HepG2 (cell line): ENCODE results near the gene PPP2R5B. TPM values are rescaled to one million over a fixed set of nuclear protein-coding genes. Genes with fewer than 3 reads are reported as not detected.

Source experiments
- ATAC-seq: fragments of 200-7000 bp; cut with Tn5 transposase; 3 replicates; pipeline ENCODE4 v1.9.1; 2020; ENCODE audit warnings: mild to moderate bottlenecking, moderate library complexity
- BruUV-seq: library from RNA; stranded (reverse); fragments of 400-500 nt; replicated peaks from 2 replicates; lab custom pipeline; 2021; lab: Mats Ljungman, UMichigan
- CTCF ChIA-PET: fragments of 300-600 bp; formaldehyde crosslinking; extraction: SDS; loops from one replicate; lab custom pipeline; 2021; ENCODE audit warnings: low total read pairs, inconsistent platforms, low intra/inter-chr PET ratio; lab: Yijun Ruan, JAX
- POLR2A ChIA-PET: fragments of 350-600 bp; sonication (Branson Sonifier 250); formaldehyde crosslinking; loops from one replicate; lab custom pipeline; 2020; ENCODE audit warnings: antibody characterized with exemption, inconsistent platforms; lab: Yijun Ruan, JAX
- DNase-seq: peaks from one replicate; pipeline ENCODE4 v3.0.0-alpha.2; 2015; ENCODE audit warnings: low spot score
- FAIRE-seq: peaks from 3 replicates; lab custom pipeline; 2011; peaks lifted over from hg19 to GRCh38; lab: Jason Lieb, UNC
- H2AFZ ChIP-seq: one replicate; pipeline ENCODE4 v1.6.1; 2011; ENCODE audit warnings: low read length, inconsistent platforms
- H3K27ac ChIP-seq: fragments of 300-600 bp; 3 replicates; pipeline ENCODE4 v1.8.0; 2011; ENCODE audit warnings: mixed run types, mild to moderate bottlenecking, mixed read lengths, low read length, inconsistent platforms; ENCODE audit not compliant: insufficient read depth; ENCODE audit errors: extremely low read length
- H3K27me3 ChIP-seq, 2 experiments: fragments of 200-600 bp in 1 of 2; 2 replicates in 1 of 2; 3 replicates in 1 of 2; pipeline versions ENCODE4 v1.6.0 to v1.8.0; 2011; ENCODE audit warnings: low read length in 2 of 2, mild to moderate bottlenecking in 2 of 2, moderate library complexity in 2 of 2, inconsistent platforms in 1 of 2; ENCODE audit not compliant: insufficient read depth in 2 of 2, control insufficient read depth in 1 of 2
- H3K36me3 ChIP-seq, 2 experiments: fragments of 200-600 bp in 1 of 2; replicated peaks in 1 of 2; 2 replicates in 1 of 2; 3 replicates in 1 of 2; pipeline versions ENCODE4 v1.5.1 to v1.8.0; 2011; ENCODE audit warnings: low read length in 2 of 2, inconsistent platforms in 1 of 2; ENCODE audit not compliant: insufficient read depth in 2 of 2, control insufficient read depth in 1 of 2
- H3K4me1 ChIP-seq: 2 replicates; pipeline ENCODE4 v1.5.1; 2012; ENCODE audit warnings: low read length, inconsistent platforms; ENCODE audit not compliant: insufficient read depth
- H3K4me2 ChIP-seq: 2 replicates; pipeline ENCODE4 v1.6.0; 2011; ENCODE audit warnings: low read depth, low read length, inconsistent platforms
- H3K4me3 ChIP-seq, 3 experiments: fragments of 200-600 bp in 1 of 3; sonication (generic), shearing (Covaris generic) in 1 of 3; replicated peaks in 1 of 3; 2 replicates each; pipeline ENCODE4 v1.5.1; 2011 to 2016; ENCODE audit warnings: low read length in 3 of 3, inconsistent platforms in 2 of 3, low read depth in 2 of 3, mild to moderate bottlenecking in 2 of 3, control low read depth in 1 of 3, mixed read lengths in 1 of 3; ENCODE audit not compliant: insufficient read depth in 1 of 3
- H3K79me2 ChIP-seq: one replicate; pipeline ENCODE4 v1.6.1; 2011; ENCODE audit warnings: low read length, inconsistent platforms; ENCODE audit not compliant: insufficient read depth
- H3K9ac ChIP-seq: 2 replicates; pipeline ENCODE4 v1.6.0; 2011; ENCODE audit warnings: mild to moderate bottlenecking, low read depth, low read length, inconsistent platforms; ENCODE audit not compliant: insufficient read depth
- H3K9me3 ChIP-seq: 2 replicates; pipeline ENCODE4 v1.5.1; 2012; ENCODE audit warnings: mild to moderate bottlenecking, low read length
- H4K20me1 ChIP-seq: 2 replicates; pipeline ENCODE4 v1.6.0; 2011; ENCODE audit warnings: inconsistent platforms, mild to moderate bottlenecking, low read length, moderate library complexity; ENCODE audit not compliant: insufficient read depth
- ATF5 ChIP-seq: sonication (generic); formaldehyde crosslinking; IDR thresholded peaks from 2 replicates; pipeline ENCODE4 v1.4.0; 2020; ENCODE audit warnings: mild to moderate bottlenecking, low read depth, missing genetic modification reagents
- BCL3 ChIP-seq: sonication (generic); formaldehyde crosslinking; IDR thresholded peaks from 2 replicates; pipeline ENCODE4 v1.5.1; 2020; ENCODE audit warnings: mild to moderate bottlenecking, missing genetic modification reagents, moderate library complexity
- BHLHE40 ChIP-seq: IDR thresholded peaks from 2 replicates; pipeline ENCODE4 v1.6.1; 2011; ENCODE audit warnings: low read length, improper control_type of control experiment
- CBX1 ChIP-seq: IDR thresholded peaks from one replicate; pipeline ENCODE4 v1.6.1; 2016; ENCODE audit warnings: antibody characterized with exemption, low read depth
- IRF1 ChIP-seq: sonication (generic); formaldehyde crosslinking; IDR thresholded peaks from 2 replicates; pipeline ENCODE4 v1.4.0; 2020; ENCODE audit warnings: low read depth, mild to moderate bottlenecking, missing genetic modification reagents
- NFIC ChIP-seq: IDR thresholded peaks from 2 replicates; pipeline ENCODE4 v1.6.1; 2012; ENCODE audit warnings: mild to moderate bottlenecking, low read length, inconsistent platforms
- SNRNP70 ChIP-seq: fragments of 200-400 bp; formaldehyde crosslinking; IDR thresholded peaks from 2 replicates; pipeline ENCODE4 v1.6.1; 2017; ENCODE audit warnings: mild to moderate bottlenecking, low read depth, low read length, moderate library complexity
- ZNF629 ChIP-seq: sonication (generic); formaldehyde crosslinking; conservative IDR thresholded peaks from 2 replicates; pipeline ENCODE4 v1.5.0; 2020; ENCODE audit warnings: missing genetic modification reagents
- WGBS: methylation state at CpG from one replicate; pipeline ENCODE4 v1.1.6; 2017; ENCODE audit warnings: low lambda C conversion rate; 5-methylcytosine and 5-hydroxymethylcytosine counted together
- in situ Hi-C: cut with HindIII; loops from 2 replicates; pipeline ENCODE4 v1.10.0; 2017; ENCODE audit warnings: low pct_unique_long_range_greater_than_20kb; ENCODE audit not compliant: extremely low pct_ligation_motif_present
- intact Hi-C: fragments of 100-400 bp; cut with micrococcal nuclease; formaldehyde crosslinking; loops from one replicate; pipeline ENCODE4 v1.10.0; 2022; ENCODE audit not compliant: unreplicated experiment
- polyA plus RNA-seq, 8 experiments: library from polyadenylated mRNA; depleted of rRNA in 3 of 8; stranded (reverse) in 7 of 8; unstranded in 1 of 8; fragments of >200 nt; fragmentation: Illumina TruSeq in 4 of 8; extraction: Trizol in 4 of 8; gene quantifications; 2 replicates each; pipeline versions ENCODE4 v1.2.1 to v1.2.3, GENCODE V29; 2011 to 2016; ENCODE audit warnings: low read depth in 4 of 8, missing spikeins in 1 of 8, mixed read lengths in 1 of 8; ENCODE audit not compliant: insufficient read depth in 1 of 8
- total RNA-seq, 5 experiments: library from RNA; depleted of rRNA; stranded (reverse); fragments of >200 nt; fragmentation: Illumina TruSeq; extraction: Trizol; gene quantifications; 2 replicates each; pipeline ENCODE4 v1.2.3, GENCODE V29; 2016; ENCODE audit warnings: low read depth in 1 of 5

PPP2R5B gene
- total and polyA plus RNA-seq, 2 of the 13 experiments (the other 11 are each of a cell fraction or from before 2014, with no cell fraction given), result 2.3 to 8.3 TPM

- ChIA-PET CTCF (no interaction called here), POLR2A (no interaction called here)
- FAIRE-seq, result no peak
- Histone ChIP-seq H3K27ac (no peak overlapping the region), H3K79me2 (peaks cover 10% of the 10 kb centered on the region), H4K20me1 (peaks cover 5% of the 10 kb centered on the region; the same call in 1 of the 2 replicates), H3K4me3 (no peak overlapping the region), H3K36me3 (peaks cover 42 to 60% of the 10 kb centered on the region in 2 experiments; a peak in 4 of 5 replicates), H3K4me1 (peaks cover 11% of the 10 kb centered on the region), H3K4me2 (no peak overlapping the region), H2AFZ (no peak overlapping the region), H3K9me3 (no peaks in the 10 kb centered on the region), H3K9ac (no peak overlapping the region), H3K27me3 (no peaks in the 10 kb centered on the region)
- BruUV-seq, result no TSS peak
- in situ Hi-C loops, result no loop called here
- TF ChIP-seq NFIC (no peak), ATF5 (CRISPR knock-in tag) (no peak), CBX1 (no peak), ZNF629 (no peak), BHLHE40 (no peak), IRF1 (CRISPR knock-in tag) (no peak), SNRNP70 (no peak), BCL3 (CRISPR knock-in tag) (no peak)
- intact Hi-C loops, result no loop called here
- no peak for DNase-seq
- no peak for ATAC-seq
- whole genome bisulfite sequencing, result 97% methylated on average over 5 of the region's 7 CpGs
Observed at GRCh38 chr11:64911142-64911541, 13.3 kb upstream of the PPP2R5B start.
